ENCODE data around the gene BTBD2.
A peak's percentile ranks its signal among the peaks of the same experiment; 100 is the strongest.
"Not testable (repeated sequence)": the region's sequence is repeated elsewhere in the genome, so short reads cannot be mapped to it uniquely, and the experiment has no call there.

Gene BTBD2

GRCh38 chr19:2039089-2039958 is 23.8 kb upstream of the BTBD2 start:
- DNase-seq, result peak; percentile 33

- no peak for DNase-seq
Measured at GRCh38 chr19:2038284-2039088, 23.0 kb upstream of the BTBD2 start.

GRCh38 chr19:2037651-2038255 is 22.2 kb upstream of the BTBD2 start:
- no peak for DNase-seq

GRCh38 chr19:2036424-2036823 is 20.9 kb upstream of the BTBD2 start:
- peak; percentile 16 for DNase-seq

- DNase-seq, result no peak
Measured at GRCh38 chr19:2035590-2035991, 20.1 kb upstream of the BTBD2 start.

- peak; percentile 77 for DNase-seq
Measured at GRCh38 chr19:2034729-2035589, 19.4 kb upstream of the BTBD2 start.

- DNase-seq, result not testable (repeated sequence)
Measured at GRCh38 chr19:2034253-2034652, 18.7 kb upstream of the BTBD2 start.

GRCh38 chr19:2033825-2034159 is 18.3 kb upstream of the BTBD2 start:
- DNase-seq, result no peak

GRCh38 chr19:2033115-2033824 is 17.8 kb upstream of the BTBD2 start:
- DNase-seq, result no peak

- peak; percentile 63 for DNase-seq
Measured at GRCh38 chr19:2032296-2032941, 16.9 kb upstream of the BTBD2 start.

- DNase-seq, result no peak
Measured at GRCh38 chr19:2027361-2027760, 11.8 kb upstream of the BTBD2 start.

- DNase-seq, result no peak
Measured at GRCh38 chr19:2026770-2027169, 11.3 kb upstream of the BTBD2 start.

- no peak for DNase-seq
Measured at GRCh38 chr19:2022289-2022688, 6.8 kb upstream of the BTBD2 start.

- DNase-seq, result no peak
Measured at GRCh38 chr19:2021453-2022140, 6.1 kb upstream of the BTBD2 start.

- DNase-seq, result no peak
Measured at GRCh38 chr19:2018752-2019151, 3.2 kb upstream of the BTBD2 start.

- peak; percentile 79 for DNase-seq
Measured at GRCh38 chr19:2016041-2016807, 710 bp upstream of the BTBD2 start.

- DNase-seq, result peak; percentile 28
Measured at GRCh38 chr19:2014731-2015607, 545 bp downstream of the BTBD2 start.

- no peak for DNase-seq
Measured at GRCh38 chr19:2014131-2014571, 1.4 kb downstream of the BTBD2 start.

- DNase-seq, result no peak
Measured at GRCh38 chr19:2013683-2013961, 1.9 kb downstream of the BTBD2 start.
